DND-41 (cell line): ENCODE results near the gene MMADHC.

Experiments used
- EZH2 ChIP-seq: IDR thresholded peaks from 3 replicates; pipeline ENCODE4 v1.6.1; 2012; ENCODE audit warnings: borderline replicate concordance, low read depth, mild to moderate bottlenecking, moderate library complexity, low read length, inconsistent platforms; ENCODE audit not compliant: severe bottlenecking
- TF ChIP-seq, protein P1 (sequence below): IDR thresholded peaks from 2 replicates; pipeline ENCODE4 v1.5.1; 2012; ENCODE audit warnings: borderline replicate concordance, low read length, moderate library complexity, mild to moderate bottlenecking; ENCODE audit not compliant: poor library complexity, severe bottlenecking; ENCODE audit errors: extremely low read depth

DNA sequence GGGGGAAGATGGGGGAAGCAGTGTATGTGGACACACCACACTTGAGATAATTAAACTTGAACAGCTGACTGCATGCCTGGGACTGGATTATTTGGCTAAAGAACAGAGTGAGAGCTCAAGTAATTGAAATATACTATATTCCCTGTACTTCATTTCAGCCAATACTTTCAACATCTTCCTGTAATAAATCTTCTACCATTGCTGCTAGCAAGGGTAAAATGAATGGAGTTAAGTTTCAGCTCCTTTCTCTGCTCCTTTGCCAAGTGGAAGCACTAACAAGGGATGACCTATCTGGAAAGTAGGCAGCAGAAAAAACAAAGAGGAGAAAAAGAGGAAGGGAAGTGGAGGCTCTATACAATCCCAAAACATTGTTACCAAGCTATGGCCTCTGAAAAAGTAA is 50.9 kb downstream of the MMADHC start:
- TF ChIP-seq, protein P1, sequence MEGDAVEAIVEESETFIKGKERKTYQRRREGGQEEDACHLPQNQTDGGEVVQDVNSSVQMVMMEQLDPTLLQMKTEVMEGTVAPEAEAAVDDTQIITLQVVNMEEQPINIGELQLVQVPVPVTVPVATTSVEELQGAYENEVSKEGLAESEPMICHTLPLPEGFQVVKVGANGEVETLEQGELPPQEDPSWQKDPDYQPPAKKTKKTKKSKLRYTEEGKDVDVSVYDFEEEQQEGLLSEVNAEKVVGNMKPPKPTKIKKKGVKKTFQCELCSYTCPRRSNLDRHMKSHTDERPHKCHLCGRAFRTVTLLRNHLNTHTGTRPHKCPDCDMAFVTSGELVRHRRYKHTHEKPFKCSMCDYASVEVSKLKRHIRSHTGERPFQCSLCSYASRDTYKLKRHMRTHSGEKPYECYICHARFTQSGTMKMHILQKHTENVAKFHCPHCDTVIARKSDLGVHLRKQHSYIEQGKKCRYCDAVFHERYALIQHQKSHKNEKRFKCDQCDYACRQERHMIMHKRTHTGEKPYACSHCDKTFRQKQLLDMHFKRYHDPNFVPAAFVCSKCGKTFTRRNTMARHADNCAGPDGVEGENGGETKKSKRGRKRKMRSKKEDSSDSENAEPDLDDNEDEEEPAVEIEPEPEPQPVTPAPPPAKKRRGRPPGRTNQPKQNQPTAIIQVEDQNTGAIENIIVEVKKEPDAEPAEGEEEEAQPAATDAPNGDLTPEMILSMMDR: no peak
- TF ChIP-seq EZH2: no peak
